Measurements from ENCODE around the gene C20orf204.
A peak's percentile ranks its signal among the peaks of the same experiment; 100 is the strongest.
"Not testable (repeated sequence)": the region's sequence is repeated elsewhere in the genome, so short reads cannot be mapped to it uniquely, and the experiment has no call there.

The C20orf204 gene

GRCh38 chr20:64035933-64036345 lies at the start of gene C20orf204:
C20orf204 (plus strand) TSS chr20:64036182; CDS start chr20:64036324, 142 bp downstream.
- no peak for DNase-seq (ENCODE audit: low spot score)

- peak; percentile 95 for DNase-seq (ENCODE audit: low spot score)
Observed at GRCh38 chr20:64000906-64001305, 35.1 kb upstream of the C20orf204 start.

- peak; percentile 98 for DNase-seq (ENCODE audit: low spot score)
Observed at GRCh38 chr20:64001607-64002011, 34.4 kb upstream of the C20orf204 start.

- no peak for DNase-seq (ENCODE audit: low spot score)
Observed at GRCh38 chr20:64003960-64004725, 31.8 kb upstream of the C20orf204 start.

GRCh38 chr20:64005394-64005793 lies 30.6 kb upstream of the C20orf204 start:
- no peak for DNase-seq (ENCODE audit: low spot score)

- DNase-seq (ENCODE audit: low spot score), result peak; percentile 33
Observed at GRCh38 chr20:64006490-64006889, 29.5 kb upstream of the C20orf204 start.

- no peak for DNase-seq (ENCODE audit: low spot score)
Observed at GRCh38 chr20:64006902-64007301, 29.1 kb upstream of the C20orf204 start.

- no peak for DNase-seq (ENCODE audit: low spot score)
Observed at GRCh38 chr20:64009811-64010387, 26.1 kb upstream of the C20orf204 start.

GRCh38 chr20:64010711-64011237 lies 25.2 kb upstream of the C20orf204 start:
- no peak for DNase-seq (ENCODE audit: low spot score)

GRCh38 chr20:64011366-64011779 lies 24.6 kb upstream of the C20orf204 start:
- DNase-seq (ENCODE audit: low spot score), result no peak

- DNase-seq (ENCODE audit: low spot score), result not testable (repeated sequence)
Observed at GRCh38 chr20:64012385-64013154, 23.4 kb upstream of the C20orf204 start.

- no peak for DNase-seq (ENCODE audit: low spot score)
Observed at GRCh38 chr20:64015635-64016034, 20.3 kb upstream of the C20orf204 start.

- no peak for DNase-seq (ENCODE audit: low spot score)
Observed at GRCh38 chr20:64021124-64021975, 14.6 kb upstream of the C20orf204 start.

GRCh38 chr20:64022671-64023360 lies 13.2 kb upstream of the C20orf204 start:
- DNase-seq (ENCODE audit: low spot score), result no peak

- no peak for DNase-seq (ENCODE audit: low spot score)
Observed at GRCh38 chr20:64023361-64024140, 12.4 kb upstream of the C20orf204 start.

- no peak for DNase-seq (ENCODE audit: low spot score)
Observed at GRCh38 chr20:64024141-64024990, 11.6 kb upstream of the C20orf204 start.

GRCh38 chr20:64025101-64025825 lies 10.7 kb upstream of the C20orf204 start:
- no peak for DNase-seq (ENCODE audit: low spot score)

- no peak for DNase-seq (ENCODE audit: low spot score)
Observed at GRCh38 chr20:64025826-64026412, 10.1 kb upstream of the C20orf204 start.

Measured in cerebellar cortex (tissue), 1 donor.